ENCODE results near the gene SP1. TPM values are rescaled to one million over a fixed set of nuclear protein-coding genes. Genes with fewer than 3 reads are reported as not detected.
A peak's percentile ranks its signal among the peaks of the same experiment; 100 is the strongest.
"Not testable (repeated sequence)": the region's sequence is repeated elsewhere in the genome, so short reads cannot be mapped to it uniquely, and the experiment has no call there.

SP1 gene
- total RNA-seq, 1 experiment from 2014 or later: 36.9 TPM

DNA sequence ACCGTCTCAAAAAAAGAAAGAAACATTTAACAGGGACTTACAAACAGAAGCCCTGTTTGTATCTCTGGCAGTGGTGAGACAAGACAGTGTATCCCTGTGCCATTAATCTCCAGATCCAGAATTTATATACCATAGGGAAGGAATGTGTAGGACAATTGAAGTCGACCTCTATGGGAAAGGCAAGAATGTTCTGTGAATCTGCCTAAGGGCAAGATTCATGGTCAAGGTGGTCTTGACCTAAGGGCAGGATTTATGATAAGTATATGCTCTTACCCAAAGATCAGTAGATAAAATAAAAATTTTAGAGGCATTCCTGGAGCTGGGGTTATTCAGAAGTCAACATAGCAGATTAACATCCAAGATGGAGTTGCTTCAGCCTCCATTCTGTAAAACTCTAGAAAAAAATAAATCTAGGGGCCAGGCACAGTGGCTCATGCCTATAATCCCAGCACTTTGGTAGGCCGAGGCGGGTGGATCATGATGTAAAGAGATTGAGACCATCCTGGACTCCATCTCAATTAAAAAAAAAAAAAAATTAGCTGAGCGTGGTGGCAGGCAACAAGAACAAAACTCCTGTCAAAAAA is 21.0 kb upstream of the SP1 start:
- DNase-seq (ENCODE audit: low read depth): no peak

DNA sequence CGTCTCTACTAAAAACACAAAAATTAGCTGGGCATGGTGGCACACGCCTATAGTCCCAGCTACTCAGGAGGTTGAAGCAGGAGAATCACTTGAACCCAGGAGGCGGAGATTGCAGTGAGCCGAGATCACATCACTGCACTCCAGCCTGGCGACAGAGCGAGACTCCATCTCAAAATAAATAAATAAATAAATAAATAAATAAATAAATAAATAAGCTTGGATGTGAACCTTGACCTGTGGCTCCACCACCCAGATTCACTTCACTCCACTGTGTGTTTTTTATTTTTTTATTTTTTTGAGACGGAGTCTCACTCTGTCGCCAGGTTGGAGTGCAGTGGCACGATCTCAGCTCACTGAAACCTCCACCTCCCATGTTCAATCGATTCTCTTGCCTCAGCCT is 18.3 kb upstream of the SP1 start:
- not testable (repeated sequence) for DNase-seq (ENCODE audit: low read depth)

DNA sequence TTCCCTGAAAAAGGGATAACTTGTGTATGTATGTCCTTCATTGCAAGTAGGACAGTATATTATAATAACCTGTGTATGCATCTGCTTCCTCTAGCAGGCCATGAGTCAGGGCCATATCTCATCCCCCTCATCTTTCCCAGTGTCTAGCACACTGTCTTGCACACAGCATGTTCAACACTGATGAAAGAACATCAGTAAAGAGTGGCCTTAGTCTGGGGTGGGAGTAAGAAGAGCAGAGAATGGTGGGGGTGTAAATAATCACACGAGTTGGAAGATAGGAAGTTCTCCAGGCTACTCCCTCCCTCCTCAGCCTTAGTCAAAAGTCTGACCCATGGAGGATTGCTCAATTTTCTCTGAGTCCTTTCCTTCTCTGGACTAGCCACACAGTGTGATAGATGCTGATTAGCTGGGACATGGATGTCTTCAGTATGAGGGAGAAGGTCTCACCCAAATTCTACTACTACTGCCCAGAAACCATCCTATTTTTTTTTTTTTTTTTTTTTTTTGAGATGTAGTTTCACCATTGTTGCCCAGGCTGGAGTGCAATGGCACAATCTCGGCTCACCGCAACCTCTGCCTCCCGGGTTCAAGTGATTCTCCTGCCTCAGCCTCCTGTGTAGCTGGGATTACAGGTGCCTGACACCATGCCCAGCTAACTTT is 14.6 kb upstream of the SP1 start:
- DNase-seq (ENCODE audit: low read depth): peak; percentile 54

DNA sequence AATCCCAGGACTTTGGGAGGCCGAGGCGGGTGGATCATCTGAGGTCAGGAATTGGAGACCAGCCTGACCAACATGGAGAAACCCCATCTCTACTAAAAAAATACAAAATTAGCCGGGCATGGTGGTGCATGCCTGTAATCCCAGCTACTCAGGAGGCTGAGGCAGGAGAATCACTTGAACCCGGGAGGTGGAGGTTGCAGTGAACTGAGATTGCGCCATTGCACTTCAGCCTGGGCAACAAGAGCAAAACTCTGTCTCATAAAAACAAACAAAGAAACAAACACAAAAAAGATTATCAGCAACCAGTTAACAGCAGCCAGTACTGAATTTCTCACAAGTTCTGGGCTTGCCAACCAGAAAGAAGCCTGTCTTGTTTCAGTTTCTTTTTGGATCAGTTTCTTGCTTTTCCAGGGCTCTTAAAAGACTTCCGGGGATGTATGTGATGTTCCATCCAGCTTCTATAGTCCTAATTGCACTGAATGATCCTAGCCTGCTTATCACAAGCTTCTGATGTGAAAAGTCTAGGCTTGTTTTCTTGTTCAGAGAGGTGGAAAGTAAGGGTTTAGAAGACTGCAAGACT is 6.3 kb upstream of the SP1 start:
- not testable (repeated sequence) for DNase-seq (ENCODE audit: low read depth)

DNA sequence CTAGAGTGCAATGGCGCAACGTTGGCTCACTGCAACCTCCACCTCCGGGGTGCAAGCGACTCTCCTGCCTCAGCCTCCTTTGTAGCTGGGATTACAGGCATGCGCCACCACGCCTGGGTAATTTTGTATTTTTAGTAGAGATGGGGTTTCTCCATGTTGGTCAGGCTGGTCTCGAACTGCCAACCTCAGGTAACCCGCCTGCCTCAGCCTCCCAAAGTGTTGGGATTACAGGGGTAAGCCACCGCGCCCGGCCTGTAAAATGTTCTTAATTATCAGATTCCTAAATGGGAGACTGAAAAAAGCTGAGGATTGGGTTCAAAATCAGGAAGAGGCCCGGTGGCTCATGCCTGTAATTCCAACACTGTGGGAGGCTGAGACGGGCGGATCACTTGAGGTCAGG is 5.7 kb upstream of the SP1 start:
- not testable (repeated sequence) for DNase-seq (ENCODE audit: low read depth)

DNA sequence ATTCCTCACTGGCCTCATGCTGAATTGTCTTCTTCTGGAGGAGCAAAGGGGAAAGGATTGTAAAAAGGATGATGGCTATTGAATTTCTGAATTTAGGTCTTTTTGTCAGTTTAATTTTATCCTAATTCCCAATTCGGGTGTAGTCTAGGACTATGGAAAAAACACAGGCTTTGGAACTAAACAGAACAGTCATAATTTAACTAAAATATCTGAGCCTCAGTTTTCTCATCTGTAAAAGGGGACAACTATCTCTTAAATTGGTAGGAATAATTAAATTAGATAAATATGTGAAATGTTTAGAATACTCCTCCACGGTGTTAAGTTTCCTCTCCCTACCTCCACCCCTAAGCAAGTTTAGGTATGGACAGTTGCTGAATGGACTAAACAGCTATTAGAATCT is 3.2 kb upstream of the SP1 start:
- no peak for DNase-seq (ENCODE audit: low read depth)

DNA sequence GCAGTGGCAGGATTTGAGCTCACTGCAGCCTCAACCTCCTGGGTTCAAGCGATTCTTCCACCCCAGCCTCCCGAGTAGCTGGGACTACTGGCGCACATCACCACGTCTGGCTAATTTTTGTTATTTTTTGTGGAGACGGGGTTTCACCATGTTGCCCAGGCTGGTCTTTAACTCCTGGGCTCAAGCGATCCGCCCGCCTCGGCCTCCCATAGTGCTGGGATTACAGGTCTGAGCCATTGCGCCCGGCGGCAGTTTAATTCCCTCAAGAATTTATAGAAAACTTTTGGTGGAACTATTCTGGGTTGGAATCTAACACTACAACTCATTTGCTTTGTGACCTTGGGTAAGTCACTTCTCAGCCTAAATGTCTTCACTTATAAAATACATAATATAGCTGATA is 1.8 kb upstream of the SP1 start:
- DNase-seq (ENCODE audit: low read depth): no peak

DNA sequence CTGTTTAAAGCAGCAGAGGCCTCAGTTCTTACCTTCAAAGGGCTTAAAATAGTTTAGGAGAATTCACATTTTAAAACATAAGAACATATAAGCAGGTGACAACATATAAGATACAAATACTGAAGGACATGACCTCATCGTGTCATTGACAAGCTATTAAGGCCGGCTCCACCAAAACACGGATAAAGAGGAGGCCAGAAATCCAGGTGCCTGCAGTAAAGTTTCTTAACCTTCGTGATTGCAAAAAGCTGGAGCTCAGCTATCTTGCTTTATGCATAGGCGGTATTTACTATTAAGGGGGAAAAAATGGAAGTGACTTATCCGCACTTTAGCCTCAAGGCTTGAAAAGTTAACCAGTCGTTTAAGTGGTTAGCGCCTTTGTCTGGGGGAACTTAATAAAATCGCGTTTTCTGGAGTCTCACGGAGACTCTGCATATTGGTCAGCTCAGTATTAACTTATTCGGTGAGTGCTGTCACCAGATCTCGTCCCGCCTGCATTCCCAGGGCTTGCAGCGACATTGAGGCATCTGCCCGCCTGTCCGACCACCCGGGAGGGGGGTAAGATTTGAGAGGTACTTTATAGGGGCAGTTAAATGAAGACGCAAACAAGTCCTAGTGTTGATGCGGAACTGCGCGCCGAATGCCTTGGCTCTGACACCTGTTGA is 1.1 kb upstream of the SP1 start:
- no peak for DNase-seq (ENCODE audit: low read depth)

DNA sequence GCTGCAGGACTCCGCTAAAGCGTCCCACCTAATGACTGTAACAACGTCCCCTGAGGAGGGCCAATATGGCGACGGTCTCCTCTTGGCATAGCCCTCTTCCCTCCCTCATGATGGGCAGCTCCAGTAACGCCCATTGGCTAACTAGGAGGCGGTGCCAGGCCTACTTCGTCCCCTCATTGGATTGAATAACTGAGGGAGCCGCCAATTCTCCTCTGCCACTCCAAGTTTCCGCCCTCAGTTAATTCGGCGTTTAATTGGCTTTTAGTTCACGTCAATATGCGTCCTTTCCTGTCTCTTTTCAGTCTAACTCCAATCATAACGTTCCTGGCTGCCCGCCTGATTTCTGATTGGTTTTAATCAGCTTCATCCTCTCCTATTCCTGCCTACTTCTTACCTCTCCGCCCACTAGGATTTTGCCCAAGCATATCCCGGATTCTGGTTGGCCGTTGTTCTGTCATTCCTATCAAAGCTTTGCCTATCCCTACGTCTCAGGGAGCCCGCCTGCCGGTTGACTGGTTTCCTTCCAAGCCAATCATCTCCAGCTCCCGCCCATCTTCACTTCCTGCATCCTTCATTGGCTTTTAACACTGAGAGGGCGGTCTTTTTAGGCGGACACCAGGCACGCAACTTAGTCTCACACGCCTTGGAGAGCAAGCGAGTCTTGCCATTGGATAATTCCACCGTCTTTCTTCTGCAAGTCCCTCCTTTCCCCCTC is 430 bp upstream of the SP1 start:
- DNase-seq (ENCODE audit: low read depth): peak; percentile 100

DNA sequence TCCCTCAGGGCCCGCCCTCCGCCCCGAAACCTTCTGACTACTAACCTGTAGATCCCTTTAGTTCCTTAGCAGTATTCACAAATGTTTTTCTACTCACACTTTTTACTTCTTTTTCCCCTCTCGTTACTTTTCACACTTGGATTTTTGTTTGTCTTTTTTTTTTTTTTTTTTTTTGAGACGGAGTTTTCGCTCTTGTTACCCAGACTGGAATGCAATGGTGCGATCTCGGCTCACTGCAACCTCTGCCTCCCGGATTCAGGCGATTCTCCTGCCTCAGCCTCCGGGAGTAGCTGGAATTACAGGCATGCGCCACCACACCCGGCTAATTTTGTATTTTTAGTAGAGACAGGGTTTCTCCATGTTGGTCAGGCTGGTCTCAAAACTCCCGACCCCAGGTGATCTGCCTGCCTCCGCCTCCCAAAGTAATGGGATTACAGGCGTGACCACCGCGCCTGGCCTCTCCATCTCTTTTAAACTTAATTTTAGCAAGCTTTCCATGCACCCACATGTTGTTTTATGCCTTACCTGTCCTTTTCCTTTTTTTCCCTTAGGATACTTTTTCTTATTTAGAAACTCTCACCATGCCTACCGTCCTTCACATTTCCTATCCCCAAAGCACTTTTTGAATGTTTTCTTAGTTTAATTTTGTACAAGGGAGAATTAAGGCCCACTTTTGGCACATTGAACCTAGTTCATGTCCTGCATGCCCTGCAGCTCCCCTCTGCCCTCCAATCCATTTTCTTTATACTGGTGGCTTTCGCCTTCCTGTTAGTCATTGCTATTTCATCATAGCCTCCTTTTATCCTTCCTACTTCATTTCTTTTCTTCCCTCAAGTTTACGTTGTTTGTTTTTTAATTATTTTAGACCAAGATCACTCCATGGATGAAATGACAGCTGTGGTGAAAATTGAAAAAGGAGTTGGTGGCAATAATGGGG is 1.1 kb downstream of the SP1 start:
- peak; percentile 63 for DNase-seq (ENCODE audit: low read depth)

DNA sequence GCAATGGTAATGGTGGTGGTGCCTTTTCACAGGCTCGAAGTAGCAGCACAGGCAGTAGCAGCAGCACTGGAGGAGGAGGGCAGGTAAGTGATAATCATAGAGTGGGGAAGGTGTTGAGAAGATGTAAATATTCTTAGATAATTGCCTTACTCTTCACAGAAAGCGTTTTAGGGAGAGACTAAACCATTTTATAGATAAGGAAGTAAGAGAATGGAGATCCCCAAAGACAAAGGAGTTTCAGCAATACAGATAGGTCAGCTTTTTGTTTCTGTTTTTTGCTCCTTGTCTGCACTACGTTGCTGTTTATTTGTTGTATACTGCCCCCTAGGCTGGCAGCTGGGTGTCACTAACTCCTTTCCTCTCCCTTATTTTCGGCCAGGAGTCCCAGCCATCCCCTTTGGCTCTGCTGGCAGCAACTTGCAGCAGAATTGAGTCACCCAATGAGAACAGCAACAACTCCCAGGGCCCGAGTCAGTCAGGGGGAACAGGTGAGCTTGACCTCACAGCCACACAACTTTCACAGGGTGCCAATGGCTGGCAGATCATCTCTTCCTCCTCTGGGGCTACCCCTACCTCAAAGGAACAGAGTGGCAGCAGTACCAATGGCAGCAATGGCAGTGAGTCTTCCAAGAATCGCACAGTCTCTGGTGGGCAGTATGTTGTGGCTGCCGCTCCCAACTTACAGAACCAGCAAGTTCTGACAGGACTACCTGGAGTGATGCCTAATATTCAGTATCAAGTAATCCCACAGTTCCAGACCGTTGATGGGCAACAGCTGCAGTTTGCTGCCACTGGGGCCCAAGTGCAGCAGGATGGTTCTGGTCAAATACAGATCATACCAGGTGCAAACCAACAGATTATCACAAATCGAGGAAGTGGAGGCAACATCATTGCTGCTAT is 2.0 kb downstream of the SP1 start:
- DNase-seq (ENCODE audit: low read depth): peak; percentile 50

DNA sequence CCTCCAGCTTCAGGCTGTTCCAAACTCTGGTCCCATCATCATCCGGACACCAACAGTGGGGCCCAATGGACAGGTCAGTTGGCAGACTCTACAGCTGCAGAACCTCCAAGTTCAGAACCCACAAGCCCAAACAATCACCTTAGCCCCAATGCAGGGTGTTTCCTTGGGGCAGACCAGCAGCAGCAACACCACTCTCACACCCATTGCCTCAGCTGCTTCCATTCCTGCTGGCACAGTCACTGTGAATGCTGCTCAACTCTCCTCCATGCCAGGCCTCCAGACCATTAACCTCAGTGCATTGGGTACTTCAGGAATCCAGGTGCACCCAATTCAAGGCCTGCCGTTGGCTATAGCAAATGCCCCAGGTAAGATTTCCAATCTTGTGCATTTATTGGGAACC is 3.3 kb downstream of the SP1 start:
- DNase-seq (ENCODE audit: low read depth): no peak

DNA sequence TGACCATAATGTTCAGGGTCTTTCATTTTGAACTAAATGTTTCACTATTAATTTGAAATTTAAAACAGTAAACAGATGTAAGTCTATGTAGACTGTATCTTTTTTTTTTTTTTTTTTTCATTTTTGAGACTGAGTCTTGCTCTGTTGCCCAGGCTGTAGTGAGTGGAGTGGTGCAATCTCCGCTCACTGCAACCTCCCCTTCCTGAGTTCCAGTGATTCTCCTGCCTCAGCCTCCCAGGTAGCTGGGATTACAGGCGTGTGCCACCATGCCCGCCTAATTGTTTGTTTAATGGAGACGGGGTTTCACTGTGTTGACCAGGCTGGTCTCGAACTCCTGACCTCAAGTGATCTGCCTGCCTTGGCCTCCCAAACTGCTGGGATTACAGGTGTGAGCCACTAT is 6.4 kb downstream of the SP1 start:
- not testable (repeated sequence) for DNase-seq (ENCODE audit: low read depth)

DNA sequence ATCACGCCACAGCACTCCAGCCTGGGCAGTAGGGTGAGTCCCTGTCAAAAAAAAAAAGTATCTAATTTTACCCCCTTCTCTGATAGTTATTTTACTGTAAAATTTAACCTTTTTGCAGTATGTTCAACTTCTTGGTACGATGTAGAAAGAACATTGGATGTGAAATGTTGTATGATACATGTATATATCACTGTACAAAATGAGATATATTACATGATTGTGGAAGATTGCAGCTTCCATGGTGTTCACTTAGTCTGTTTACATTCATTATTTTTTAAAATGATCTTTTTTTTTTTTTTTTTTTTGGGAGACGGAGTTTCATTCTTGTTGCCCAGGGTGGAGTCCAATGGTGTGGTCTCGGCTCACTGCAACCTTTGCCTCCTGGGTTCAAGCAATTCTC is 9.0 kb downstream of the SP1 start:
- DNase-seq (ENCODE audit: low read depth): no peak

DNA sequence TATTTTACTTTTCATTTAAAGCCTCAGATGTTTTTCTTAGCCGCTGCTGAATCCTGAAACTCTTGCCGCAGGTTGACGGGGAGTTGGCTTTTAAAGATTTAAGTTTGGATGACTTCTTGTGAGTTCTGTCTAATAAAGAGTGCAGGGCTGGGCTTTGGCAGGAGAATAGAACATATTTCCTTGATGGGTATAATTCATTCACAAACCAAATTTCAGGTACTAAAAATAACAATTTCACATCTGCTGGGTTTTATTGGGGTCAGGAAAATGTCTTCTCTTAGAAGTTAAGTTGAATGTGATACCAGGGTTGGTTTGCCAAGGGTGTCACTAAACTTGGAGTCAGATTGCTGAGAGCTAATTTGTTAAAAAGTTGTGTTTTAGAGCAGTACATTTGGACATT is 9.7 kb downstream of the SP1 start:
- no peak for DNase-seq (ENCODE audit: low read depth)

DNA sequence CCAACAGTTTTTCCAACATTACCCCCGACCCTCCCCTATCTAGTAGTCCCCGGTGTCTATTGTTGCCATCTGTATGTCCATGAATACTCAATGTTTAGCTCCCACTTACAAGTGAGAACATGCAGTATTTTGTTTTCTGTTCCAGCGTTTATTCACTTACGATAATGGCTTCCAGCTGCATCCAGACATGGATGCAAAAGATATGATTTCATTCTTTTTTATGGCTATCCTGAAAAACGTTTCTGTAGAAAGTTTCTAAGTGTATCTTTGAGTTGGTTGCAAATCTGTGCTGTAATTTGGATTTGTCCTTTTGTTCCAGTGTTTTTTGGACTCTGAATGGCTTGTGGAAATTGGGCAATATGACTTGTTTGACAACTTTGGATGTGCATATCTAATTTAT is 11.7 kb downstream of the SP1 start:
- no peak for DNase-seq (ENCODE audit: low read depth)

DNA sequence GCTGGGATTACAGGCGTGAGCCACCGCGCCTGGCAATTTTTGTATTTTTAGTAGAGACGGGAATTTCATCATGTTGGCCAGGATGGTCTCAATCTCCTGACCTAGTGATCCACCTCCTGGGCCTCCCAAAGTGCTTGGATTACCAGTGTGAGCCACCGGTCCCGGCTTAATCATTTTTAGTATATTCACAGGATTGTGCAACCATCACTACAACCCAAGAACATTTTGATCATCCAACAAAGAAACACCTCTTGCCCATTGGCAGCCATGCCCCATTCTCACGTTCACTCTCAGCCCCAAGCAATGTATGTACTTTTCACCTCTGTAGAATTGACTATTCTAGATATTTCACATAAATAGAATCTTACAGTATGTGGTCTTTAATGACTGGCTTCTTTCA is 19.9 kb downstream of the SP1 start:
- DNase-seq (ENCODE audit: low read depth): no peak

DNA sequence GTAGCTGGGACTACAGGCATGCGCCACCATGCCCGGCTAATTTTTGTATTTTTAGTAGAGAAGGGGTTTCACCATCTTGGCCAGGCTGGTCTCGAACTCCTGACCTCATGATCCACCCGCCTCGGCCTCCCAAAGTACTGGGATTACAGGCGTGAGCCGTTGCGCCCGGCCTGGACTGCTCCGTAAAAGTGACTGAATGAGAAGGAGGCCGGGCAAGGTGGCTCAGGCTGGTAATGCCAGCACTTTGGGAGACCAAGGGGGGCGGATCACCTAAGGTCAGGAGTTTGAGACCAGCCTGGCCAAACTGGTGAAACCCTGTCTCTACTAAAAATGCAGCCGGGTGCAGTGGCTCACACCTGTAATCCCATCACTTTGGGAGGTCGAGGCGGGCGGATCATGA is 22.4 kb downstream of the SP1 start:
- DNase-seq (ENCODE audit: low read depth): not testable (repeated sequence)

DNA sequence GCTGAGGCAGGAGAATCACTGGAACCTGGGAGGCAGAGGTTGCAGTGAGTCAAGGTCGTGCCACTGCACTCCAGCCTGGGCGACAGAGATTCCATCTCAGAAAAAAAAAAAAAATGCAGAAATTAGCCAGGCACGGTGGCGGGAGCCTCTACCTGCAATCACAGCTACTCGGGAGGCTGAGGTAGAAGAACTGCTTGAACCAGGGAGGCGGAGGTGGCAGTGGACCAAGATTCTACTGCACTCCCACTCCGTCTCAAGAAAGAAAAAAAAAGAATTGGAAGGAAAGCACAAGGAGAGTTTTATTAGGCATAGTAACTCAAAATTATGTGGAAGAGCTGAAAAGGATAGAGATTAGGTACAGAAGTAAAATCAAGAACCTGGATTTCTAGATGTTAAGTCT is 22.9 kb downstream of the SP1 start:
- no peak for DNase-seq (ENCODE audit: low read depth)

DNA sequence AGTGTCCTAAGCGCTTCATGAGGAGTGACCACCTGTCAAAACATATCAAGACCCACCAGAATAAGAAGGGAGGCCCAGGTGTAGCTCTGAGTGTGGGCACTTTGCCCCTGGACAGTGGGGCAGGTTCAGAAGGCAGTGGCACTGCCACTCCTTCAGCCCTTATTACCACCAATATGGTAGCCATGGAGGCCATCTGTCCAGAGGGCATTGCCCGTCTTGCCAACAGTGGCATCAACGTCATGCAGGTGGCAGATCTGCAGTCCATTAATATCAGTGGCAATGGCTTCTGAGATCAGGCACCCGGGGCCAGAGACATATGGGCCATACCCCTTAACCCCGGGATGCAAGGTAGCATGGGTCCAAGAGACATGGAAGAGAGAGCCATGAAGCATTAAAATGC is 31.0 kb downstream of the SP1 start:
- no peak for DNase-seq (ENCODE audit: low read depth)
